B cell (primary cell): ENCODE measurements around the gene SERPINE1. TPM values are rescaled to one million over a fixed set of nuclear protein-coding genes. Genes with fewer than 3 reads are reported as not detected.

ENCODE experiments used
- ATAC-seq: fragments of 200-7000 bp; cut with Tn5 transposase; one replicate; pipeline ENCODE4 v1.10.0; 2021; ENCODE audit warnings: low read depth, mild to moderate bottlenecking, moderate number of reproducible peaks, moderate library complexity
- CTCF ChIA-PET: fragments of 350-600 bp; sonication (Branson Sonifier 250); formaldehyde crosslinking; loops from one replicate; lab custom pipeline; 2021; ENCODE audit warnings: antibody characterized with exemption, inconsistent platforms; lab: Charles Lee
- POLR2A ChIA-PET: fragments of 350-600 bp; sonication (Branson Sonifier 250); formaldehyde crosslinking; loops from one replicate; lab custom pipeline; 2021; ENCODE audit warnings: antibody characterized with exemption; lab: Charles Lee
- DNase-seq: peaks from one replicate; pipeline ENCODE4 v3.0.0; 2013
- H2AFZ ChIP-seq: 2 replicates; pipeline ENCODE4 v1.6.1; 2012; ENCODE audit warnings: mild to moderate bottlenecking, low read depth, low read length; ENCODE audit not compliant: insufficient read depth, poor library complexity, severe bottlenecking
- H3K27ac ChIP-seq, 2 donors: 1 replicate in 1 of 2; 2 replicates in 1 of 2; pipeline ENCODE4 v1.5.1; 2012 to 2013; ENCODE audit warnings: low read length in 2 of 2, mild to moderate bottlenecking in 2 of 2, moderate library complexity in 1 of 2
- H3K27me3 ChIP-seq, 4 experiments: fragments of 200-600 bp in 1 of 4; sonication (generic) in 1 of 4; replicated peaks in 1 of 4; 1 replicate in 2 of 4; 2 replicates in 2 of 4; pipeline versions ENCODE4 v1.6.1 to v1.7.0; 2013 to 2016; ENCODE audit warnings: low read length in 3 of 4, mild to moderate bottlenecking in 2 of 4, mixed read lengths in 1 of 4, moderate library complexity in 1 of 4; ENCODE audit not compliant: insufficient read depth in 4 of 4, control insufficient read depth in 3 of 4; ENCODE audit errors: control extremely low read depth in 1 of 4
- H3K36me3 ChIP-seq, 2 experiments: replicated peaks in 1 of 2; 1 replicate in 1 of 2; 2 replicates in 1 of 2; pipeline versions ENCODE4 v1.6.1 to v1.7.1; 2013; ENCODE audit warnings: low read length in 1 of 2; ENCODE audit not compliant: insufficient read depth in 2 of 2, control insufficient read depth in 1 of 2; ENCODE audit errors: control extremely low read depth in 1 of 2, extremely low read depth in 1 of 2
- H3K4me1 ChIP-seq, 2 donors: fragments of 200-600 bp in 1 of 2; sonication (generic) in 1 of 2; 1 replicate in 1 of 2; 2 replicates in 1 of 2; pipeline versions ENCODE4 v1.5.1 to v1.6.1; 2013 to 2017; ENCODE audit warnings: low read length in 2 of 2; ENCODE audit not compliant: control insufficient read depth in 2 of 2, insufficient read depth in 2 of 2
- H3K4me2 ChIP-seq: replicated peaks from 2 replicates; pipeline ENCODE3; 2012; ENCODE audit warnings: mild to moderate bottlenecking, low read depth, low read length; ENCODE audit not compliant: poor library complexity, severe bottlenecking
- H3K4me3 ChIP-seq, 5 experiments: fragments of 200-600 bp in 1 of 5; sonication (generic) in 1 of 5; 1 replicate in 3 of 5; 2 replicates in 2 of 5; pipeline versions ENCODE4 v1.5.1 to v1.7.0; 2011 to 2016; ENCODE audit warnings: low read length in 4 of 5, mild to moderate bottlenecking in 4 of 5, low read depth in 2 of 5, control low read depth in 1 of 5, moderate library complexity in 1 of 5; ENCODE audit not compliant: insufficient read depth in 1 of 5; ENCODE audit errors: control extremely low read depth in 1 of 5, extremely low read depth in 1 of 5
- H3K79me2 ChIP-seq: fragments of 200-600 bp; sonication (generic); one replicate; pipeline ENCODE4 v1.6.0; 2016; ENCODE audit warnings: low read length; ENCODE audit not compliant: control insufficient read depth, insufficient read depth
- H3K9ac ChIP-seq: fragments of 200-600 bp; sonication (generic); 2 replicates; pipeline ENCODE4 v1.6.1; 2017; ENCODE audit warnings: mild to moderate bottlenecking, low read length, moderate library complexity
- H3K9me3 ChIP-seq, 3 donors: one replicate each; pipeline versions ENCODE4 v1.6.1 to v1.7.1; 2013; ENCODE audit warnings: low read length in 2 of 3; ENCODE audit not compliant: control insufficient read depth in 2 of 3, insufficient read depth in 1 of 3; ENCODE audit errors: control extremely low read depth in 1 of 3
- H4K20me1 ChIP-seq: 2 replicates; pipeline ENCODE4 v1.6.0; 2012; ENCODE audit warnings: mild to moderate bottlenecking, low read length; ENCODE audit not compliant: insufficient read depth, control insufficient read depth, poor library complexity, severe bottlenecking
- H3K27ac Mint-ChIP-seq: one replicate; pipeline ENCODE4 v1.8.0; 2021; ENCODE audit warnings: mixed read lengths
- H3K27me3 Mint-ChIP-seq: one replicate; pipeline ENCODE4 v1.8.0; 2021; ENCODE audit warnings: mixed read lengths
- H3K4me1 Mint-ChIP-seq: one replicate; pipeline ENCODE4 v1.8.0; 2021; ENCODE audit warnings: mixed read lengths
- H3K4me3 Mint-ChIP-seq: one replicate; pipeline ENCODE4 v1.8.0; 2021; ENCODE audit warnings: mixed read lengths
- H3K9me3 Mint-ChIP-seq: one replicate; pipeline ENCODE4 v1.8.0; 2022; ENCODE audit warnings: mixed read lengths; ENCODE audit not compliant: insufficient read depth
- EZH2 ChIP-seq: IDR thresholded peaks from 2 replicates; pipeline ENCODE4 v1.6.1; 2012; ENCODE audit warnings: borderline replicate concordance, low read depth, mild to moderate bottlenecking, moderate library complexity, low read length; ENCODE audit not compliant: insufficient read depth, poor library complexity, severe bottlenecking
- WGBS: methylation state at CpG from one replicate; pipeline ENCODE4 v1.1.5; 2013; ENCODE audit warnings: missing lambda C conversion rate; ENCODE audit not compliant: insufficient coverage; 5-methylcytosine and 5-hydroxymethylcytosine counted together
- intact Hi-C: fragments of 100-400 bp; cut with micrococcal nuclease; formaldehyde crosslinking; loops from one replicate; pipeline ENCODE4 v1.10.0; 2022
- polyA plus RNA-seq: library from polyadenylated mRNA; depleted of rRNA; stranded (reverse); fragments of >200 nt; gene quantifications from 2 replicates; pipeline ENCODE4 v1.2.3, GENCODE V29; 2012
- total RNA-seq, 2 donors: library from RNA; stranded (reverse); fragments of 120-200 nt in 1 of 2; gene quantifications; 1 replicate in 1 of 2; 2 replicates in 1 of 2; pipeline versions ENCODE4 v1.2.3 to v1.2.4, GENCODE V29; 2013 to 2022
- TF ChIP-seq, protein P1 (sequence below): fragments of 200-600 bp; IDR thresholded peaks from one replicate; pipeline ENCODE4 v1.8.0; 2022; ENCODE audit warnings: antibody characterized with exemption, mild to moderate bottlenecking

Gene SERPINE1
- total and polyA plus RNA-seq, 2 donors (not counting 1 experiment from before 2014, with no cell fraction given) = 0.07 to 0.09 TPM

DNA sequence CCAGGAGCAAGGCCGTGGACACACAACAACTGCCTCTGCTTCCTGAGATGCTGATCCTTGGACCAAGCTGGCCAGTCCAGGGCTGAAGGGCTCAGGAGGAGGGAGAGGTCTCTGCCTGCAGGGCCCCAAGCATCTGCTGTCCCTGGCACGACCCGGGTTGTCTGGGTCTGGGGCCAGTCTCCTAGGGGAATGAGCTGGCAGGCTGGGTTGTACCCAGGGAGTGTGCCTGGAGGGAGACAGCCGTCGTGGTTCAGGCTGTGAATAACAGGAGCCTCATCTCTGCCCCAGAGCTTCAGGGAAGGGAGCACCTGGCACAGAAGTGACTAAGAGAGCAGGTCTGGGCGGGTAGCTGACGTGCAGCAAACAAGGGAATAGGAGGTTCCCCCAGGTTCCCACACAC is 17.9 kb upstream of the SERPINE1 start:
- no peak overlapping the region for H2AFZ ChIP-seq
- no peaks in the 10 kb centered on the region for H3K4me1 ChIP-seq
- no peaks in the 10 kb centered on the region for H4K20me1 ChIP-seq
- peaks cover 0 to 3% (median 0%) of the 10 kb centered on the region in 3 donors for H3K9me3 ChIP-seq
- no peak for TF ChIP-seq EZH2
- TF ChIP-seq, protein P1, sequence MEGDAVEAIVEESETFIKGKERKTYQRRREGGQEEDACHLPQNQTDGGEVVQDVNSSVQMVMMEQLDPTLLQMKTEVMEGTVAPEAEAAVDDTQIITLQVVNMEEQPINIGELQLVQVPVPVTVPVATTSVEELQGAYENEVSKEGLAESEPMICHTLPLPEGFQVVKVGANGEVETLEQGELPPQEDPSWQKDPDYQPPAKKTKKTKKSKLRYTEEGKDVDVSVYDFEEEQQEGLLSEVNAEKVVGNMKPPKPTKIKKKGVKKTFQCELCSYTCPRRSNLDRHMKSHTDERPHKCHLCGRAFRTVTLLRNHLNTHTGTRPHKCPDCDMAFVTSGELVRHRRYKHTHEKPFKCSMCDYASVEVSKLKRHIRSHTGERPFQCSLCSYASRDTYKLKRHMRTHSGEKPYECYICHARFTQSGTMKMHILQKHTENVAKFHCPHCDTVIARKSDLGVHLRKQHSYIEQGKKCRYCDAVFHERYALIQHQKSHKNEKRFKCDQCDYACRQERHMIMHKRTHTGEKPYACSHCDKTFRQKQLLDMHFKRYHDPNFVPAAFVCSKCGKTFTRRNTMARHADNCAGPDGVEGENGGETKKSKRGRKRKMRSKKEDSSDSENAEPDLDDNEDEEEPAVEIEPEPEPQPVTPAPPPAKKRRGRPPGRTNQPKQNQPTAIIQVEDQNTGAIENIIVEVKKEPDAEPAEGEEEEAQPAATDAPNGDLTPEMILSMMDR = no peak
- no peak overlapping the region for H3K9ac ChIP-seq
- ChIA-PET POLR2A (no interaction called here), CTCF (interaction anchor here (0.6 kb wide), 1 partner anchor 36 kb away, joined by 4 read pairs; no protein-coding TSS in a partner anchor)
- H3K27ac ChIP-seq = no peak overlapping the region
- 81% methylated on average over 7 of the region's 7 CpGs for WGBS
- Mint-ChIP-seq H3K9me3 (no peaks in the 10 kb centered on the region), H3K4me3 (no peak overlapping the region), H3K4me1 (no peaks in the 10 kb centered on the region), H3K27ac (no peak overlapping the region), H3K27me3 (peaks cover 25% of the 10 kb centered on the region)
- no peak overlapping the region for H3K4me3 ChIP-seq
- H3K79me2 ChIP-seq = no peaks in the 10 kb centered on the region
- no peaks in the 10 kb centered on the region for H3K36me3 ChIP-seq
- ATAC-seq (no peak), DNase-seq (no peak)
- H3K4me2 ChIP-seq = no peak overlapping the region
- peaks cover 0 to 9% (median 0%) of the 10 kb centered on the region in 4 experiments for H3K27me3 ChIP-seq
- intact Hi-C loops = no loop called here

DNA sequence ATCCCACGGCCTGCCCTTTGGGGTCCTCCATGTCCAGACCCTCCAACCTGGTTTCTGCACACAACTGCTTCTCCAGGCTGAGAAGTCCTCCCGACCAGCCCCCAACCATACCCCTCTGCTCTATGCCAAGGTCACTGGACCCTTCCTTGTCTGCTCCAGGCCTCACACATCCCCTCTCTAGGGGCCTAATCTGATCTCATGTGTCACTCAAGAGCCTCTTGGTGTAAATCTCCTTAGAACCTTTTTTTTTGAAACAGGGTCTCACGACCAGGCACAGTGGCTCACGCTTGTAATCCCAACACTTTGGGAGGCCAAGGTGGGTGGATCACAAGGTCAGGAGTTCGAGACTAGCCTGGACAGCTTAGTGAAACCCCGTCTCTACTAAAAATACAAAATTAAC is 17.5 kb upstream of the SERPINE1 start:
- Histone ChIP-seq H3K79me2 (no peaks in the 10 kb centered on the region), H3K4me1 (no peaks in the 10 kb centered on the region), H3K27me3 (peaks cover 0 to 6% (median 0%) of the 10 kb centered on the region in 4 experiments), H3K4me2 (no peak overlapping the region), H3K4me3 (no peak overlapping the region), H3K9me3 (peaks cover 0 to 3% (median 0%) of the 10 kb centered on the region in 3 donors), H4K20me1 (no peaks in the 10 kb centered on the region), H3K9ac (no peak overlapping the region), H2AFZ (no peak overlapping the region), H3K27ac (no peak overlapping the region), H3K36me3 (no peaks in the 10 kb centered on the region)
- 88% methylated on average over 5 of the region's 6 CpGs for WGBS
- ChIA-PET POLR2A (no interaction called here), CTCF (interaction anchor here (0.6 kb wide), 1 partner anchor 36 kb away, joined by 4 read pairs; no protein-coding TSS in a partner anchor)
- Mint-ChIP-seq H3K4me1 (no peaks in the 10 kb centered on the region), H3K27me3 (peaks cover 21% of the 10 kb centered on the region), H3K4me3 (no peak overlapping the region), H3K27ac (no peak overlapping the region), H3K9me3 (no peaks in the 10 kb centered on the region)
- intact Hi-C loops = no loop called here
- TF ChIP-seq, protein P1 = no peak
- TF ChIP-seq EZH2 = no peak
- ATAC-seq (no peak), DNase-seq (no peak)
